Measurements from ENCODE around the gene ARHGAP10.

Gene ARHGAP10

GRCh38 chr4:148101790-148102189 lies 369.9 kb downstream of the ARHGAP10 start:
- no peak overlapping the region for H3K23ac ChIP-seq (ENCODE audit: low read length in 2 of 2)
- no peak overlapping the region for H4K8ac ChIP-seq (ENCODE audit: low read length)
- H2AK5ac ChIP-seq (ENCODE audit: low read length, severe bottlenecking) = no peak overlapping the region
- H3K27ac ChIP-seq (ENCODE audit: low read length, poor library complexity, severe bottlenecking) = no peak overlapping the region
- peaks cover 5% of the 10 kb centered on the region for H3K9me3 ChIP-seq (ENCODE audit: control insufficient read depth, low read length)
- H3K4me2 ChIP-seq (ENCODE audit: low read length, poor library complexity, severe bottlenecking) = no peak overlapping the region
- no peaks in the 10 kb centered on the region for H3K79me1 ChIP-seq (replicated peaks; ENCODE audit: low read length, poor library complexity, severe bottlenecking)
- DNase-seq = no peak
- no peak overlapping the region for H2BK12ac ChIP-seq (ENCODE audit: low read length in 2 of 2)
- H3K4me3 ChIP-seq (ENCODE audit: insufficient read depth in 1 of 2, low read depth in 1 of 2, low read length in 2 of 2) = no peak overlapping the region
- no peak overlapping the region for H2AFZ ChIP-seq (ENCODE audit: low read depth, low read length)
- WGBS = 80% methylated on average over 4 of the region's 4 CpGs
- no peak overlapping the region for H2BK5ac ChIP-seq (ENCODE audit: low read depth, low read length, poor library complexity, severe bottlenecking)
- peaks cover 0 to 7% of the 10 kb centered on the region in 2 experiments for H3K36me3 ChIP-seq (ENCODE audit: control insufficient read depth in 1 of 2, insufficient read depth in 2 of 2, low read depth in 1 of 2, low read length in 2 of 2)
- H2BK15ac ChIP-seq (ENCODE audit: low read depth, poor library complexity, severe bottlenecking) = no peak overlapping the region
- no peaks in the 10 kb centered on the region for H3K27me3 ChIP-seq (ENCODE audit: control insufficient read depth in 1 of 2, insufficient read depth in 1 of 2, low read length in 2 of 2)
- no peak overlapping the region for H2BK120ac ChIP-seq (ENCODE audit: low read depth, low read length)
- H3K14ac ChIP-seq (ENCODE audit: low read length in 2 of 2) = no peak overlapping the region
- H3K9ac ChIP-seq (ENCODE audit: low read length) = no peak overlapping the region
- H3K4ac ChIP-seq (ENCODE audit: low read depth in 1 of 2, low read length in 2 of 2) = no peak overlapping the region
- no peaks in the 10 kb centered on the region for H3K4me1 ChIP-seq (ENCODE audit: control insufficient read depth, insufficient read depth, low read depth, low read length)
- H4K91ac ChIP-seq (ENCODE audit: low read length) = no peak overlapping the region
- no peak overlapping the region for H3K18ac ChIP-seq (ENCODE audit: low read depth in 1 of 2, low read length in 2 of 2)

- Histone ChIP-seq H4K8ac (ENCODE audit: low read length) (no peak overlapping the region), H3K4ac (ENCODE audit: low read depth in 1 of 2, low read length in 2 of 2) (no peak overlapping the region), H3K9me3 (ENCODE audit: control insufficient read depth, low read length) (peaks cover 5% of the 10 kb centered on the region), H2BK120ac (ENCODE audit: low read depth, low read length) (no peak overlapping the region), H3K36me3 (ENCODE audit: control insufficient read depth in 1 of 2, insufficient read depth in 2 of 2, low read depth in 1 of 2, low read length in 2 of 2) (peaks cover 0 to 7% of the 10 kb centered on the region in 2 experiments), H3K79me1 (replicated peaks; ENCODE audit: low read length, poor library complexity, severe bottlenecking) (no peaks in the 10 kb centered on the region), H3K14ac (ENCODE audit: low read length in 2 of 2) (no peak overlapping the region), H3K4me3 (ENCODE audit: insufficient read depth in 1 of 2, low read depth in 1 of 2, low read length in 2 of 2) (no peak overlapping the region), H3K23ac (ENCODE audit: low read length in 2 of 2) (no peak overlapping the region), H2AK5ac (ENCODE audit: low read length, severe bottlenecking) (no peak overlapping the region), H3K4me2 (ENCODE audit: low read length, poor library complexity, severe bottlenecking) (no peak overlapping the region), H4K91ac (ENCODE audit: low read length) (no peak overlapping the region), H3K9ac (ENCODE audit: low read length) (no peak overlapping the region), H3K27me3 (ENCODE audit: control insufficient read depth in 1 of 2, insufficient read depth in 1 of 2, low read length in 2 of 2) (no peaks in the 10 kb centered on the region), H3K27ac (ENCODE audit: low read length, poor library complexity, severe bottlenecking) (no peak overlapping the region), H2BK12ac (ENCODE audit: low read length in 2 of 2) (no peak overlapping the region), H2BK5ac (ENCODE audit: low read depth, low read length, poor library complexity, severe bottlenecking) (no peak overlapping the region), H2BK15ac (ENCODE audit: low read depth, poor library complexity, severe bottlenecking) (no peak overlapping the region), H2AFZ (ENCODE audit: low read depth, low read length) (no peak overlapping the region), H3K18ac (ENCODE audit: low read depth in 1 of 2, low read length in 2 of 2) (no peak overlapping the region), H3K4me1 (ENCODE audit: control insufficient read depth, insufficient read depth, low read depth, low read length) (no peaks in the 10 kb centered on the region)
- 94% methylated on average over 6 of the region's 7 CpGs for WGBS
- DNase-seq = no peak
Measured at GRCh38 chr4:148103597-148104355, 371.9 kb downstream of the ARHGAP10 start.

GRCh38 chr4:148108766-148109165 lies 376.9 kb downstream of the ARHGAP10 start:
- no peak overlapping the region for H3K27ac ChIP-seq (ENCODE audit: low read length, poor library complexity, severe bottlenecking)
- H2AK5ac ChIP-seq (ENCODE audit: low read length, severe bottlenecking) = no peak overlapping the region
- no peak overlapping the region for H3K4me2 ChIP-seq (ENCODE audit: low read length, poor library complexity, severe bottlenecking)
- H3K27me3 ChIP-seq (ENCODE audit: control insufficient read depth in 1 of 2, insufficient read depth in 1 of 2, low read length in 2 of 2) = no peaks in the 10 kb centered on the region
- H3K9ac ChIP-seq (ENCODE audit: low read length) = no peak overlapping the region
- H3K4me1 ChIP-seq (ENCODE audit: control insufficient read depth, insufficient read depth, low read depth, low read length) = no peaks in the 10 kb centered on the region
- WGBS = 74% methylated on average over 7 of the region's 7 CpGs
- H2BK12ac ChIP-seq (ENCODE audit: low read length in 2 of 2) = no peak overlapping the region
- peaks cover 5% of the 10 kb centered on the region for H3K9me3 ChIP-seq (ENCODE audit: control insufficient read depth, low read length)
- no peak overlapping the region for H4K91ac ChIP-seq (ENCODE audit: low read length)
- H3K23ac ChIP-seq (ENCODE audit: low read length in 2 of 2) = no peak overlapping the region
- peaks cover 0 to 5% of the 10 kb centered on the region in 2 experiments for H3K36me3 ChIP-seq (ENCODE audit: control insufficient read depth in 1 of 2, insufficient read depth in 2 of 2, low read depth in 1 of 2, low read length in 2 of 2)
- H3K4ac ChIP-seq (ENCODE audit: low read depth in 1 of 2, low read length in 2 of 2) = no peak overlapping the region
- H2AFZ ChIP-seq (ENCODE audit: low read depth, low read length) = no peak overlapping the region
- H3K14ac ChIP-seq (ENCODE audit: low read length in 2 of 2) = no peak overlapping the region
- no peak overlapping the region for H2BK5ac ChIP-seq (ENCODE audit: low read depth, low read length, poor library complexity, severe bottlenecking)
- H3K79me1 ChIP-seq (replicated peaks; ENCODE audit: low read length, poor library complexity, severe bottlenecking) = no peaks in the 10 kb centered on the region
- no peak overlapping the region for H3K4me3 ChIP-seq (ENCODE audit: insufficient read depth in 1 of 2, low read depth in 1 of 2, low read length in 2 of 2)
- no peak overlapping the region for H3K18ac ChIP-seq (ENCODE audit: low read depth in 1 of 2, low read length in 2 of 2)
- no peak for DNase-seq
- no peak overlapping the region for H2BK120ac ChIP-seq (ENCODE audit: low read depth, low read length)
- H2BK15ac ChIP-seq (ENCODE audit: low read depth, poor library complexity, severe bottlenecking) = no peak overlapping the region
- no peak overlapping the region for H4K8ac ChIP-seq (ENCODE audit: low read length)

GRCh38 chr4:148109216-148109615 lies 377.3 kb downstream of the ARHGAP10 start:
- Histone ChIP-seq H3K9me3 (ENCODE audit: control insufficient read depth, low read length) (peaks cover 5% of the 10 kb centered on the region), H3K4me3 (ENCODE audit: insufficient read depth in 1 of 2, low read depth in 1 of 2, low read length in 2 of 2) (no peak overlapping the region), H3K4ac (ENCODE audit: low read depth in 1 of 2, low read length in 2 of 2) (no peak overlapping the region), H3K36me3 (ENCODE audit: control insufficient read depth in 1 of 2, insufficient read depth in 2 of 2, low read depth in 1 of 2, low read length in 2 of 2) (peaks cover 0 to 8% of the 10 kb centered on the region in 2 experiments), H3K79me1 (replicated peaks; ENCODE audit: low read length, poor library complexity, severe bottlenecking) (no peaks in the 10 kb centered on the region), H4K91ac (ENCODE audit: low read length) (no peak overlapping the region), H3K23ac (ENCODE audit: low read length in 2 of 2) (no peak overlapping the region), H3K27ac (ENCODE audit: low read length, poor library complexity, severe bottlenecking) (no peak overlapping the region), H3K27me3 (ENCODE audit: control insufficient read depth in 1 of 2, insufficient read depth in 1 of 2, low read length in 2 of 2) (no peaks in the 10 kb centered on the region), H2BK120ac (ENCODE audit: low read depth, low read length) (no peak overlapping the region), H2AK5ac (ENCODE audit: low read length, severe bottlenecking) (no peak overlapping the region), H2AFZ (ENCODE audit: low read depth, low read length) (no peak overlapping the region), H2BK15ac (ENCODE audit: low read depth, poor library complexity, severe bottlenecking) (no peak overlapping the region), H3K9ac (ENCODE audit: low read length) (no peak overlapping the region), H3K18ac (ENCODE audit: low read depth in 1 of 2, low read length in 2 of 2) (no peak overlapping the region), H2BK12ac (ENCODE audit: low read length in 2 of 2) (no peak overlapping the region), H3K14ac (ENCODE audit: low read length in 2 of 2) (no peak overlapping the region), H4K8ac (ENCODE audit: low read length) (no peak overlapping the region), H2BK5ac (ENCODE audit: low read depth, low read length, poor library complexity, severe bottlenecking) (no peak overlapping the region), H3K4me2 (ENCODE audit: low read length, poor library complexity, severe bottlenecking) (no peak overlapping the region), H3K4me1 (ENCODE audit: control insufficient read depth, insufficient read depth, low read depth, low read length) (no peaks in the 10 kb centered on the region)
- no peak for DNase-seq
- WGBS = 79% methylated on average over 3 of the region's 3 CpGs

Measured in mesenchymal stem cell (in vitro differentiated cells and primary cell).